CD4-positive, CD25-positive, alpha-beta regulatory T cell (primary cell): ENCODE measurements around the gene IQSEC1. TPM values are rescaled to one million over a fixed set of nuclear protein-coding genes. Genes with fewer than 3 reads are reported as not detected.
A peak's percentile ranks its signal among the peaks of the same experiment; 100 is the strongest.

Experiments used
- ATAC-seq, 2 donors: fragments of 150-1000 bp; cut with Tn5 transposase; one replicate each; pipeline ENCODE4 v1.10.0; 2021; ENCODE audit warnings: low read depth in 2 of 2, moderate number of reproducible peaks in 2 of 2, moderate library complexity in 1 of 2
- DNase-seq, 3 donors: peaks; one replicate each; pipeline versions ENCODE4 v3.0.0 to v3.0.0-alpha.2; 2012 to 2022; ENCODE audit warnings: mixed read lengths in 1 of 3
- H3K27ac ChIP-seq: one replicate; pipeline ENCODE4 v1.7.0; 2013; ENCODE audit warnings: mild to moderate bottlenecking, low read length; ENCODE audit not compliant: insufficient read depth, poor library complexity, severe bottlenecking
- H3K27me3 ChIP-seq: one replicate; pipeline ENCODE4 v1.7.0; 2013; ENCODE audit warnings: low read length; ENCODE audit not compliant: control insufficient read depth, insufficient read depth
- H3K36me3 ChIP-seq: one replicate; pipeline ENCODE4 v1.7.0; 2013; ENCODE audit warnings: mild to moderate bottlenecking, low read length, moderate library complexity; ENCODE audit not compliant: control insufficient read depth, insufficient read depth
- H3K4me1 ChIP-seq: 2 replicates; pipeline ENCODE4 v1.7.0; 2013; ENCODE audit warnings: mild to moderate bottlenecking, low read length; ENCODE audit not compliant: insufficient read depth, control insufficient read depth, poor library complexity, severe bottlenecking
- H3K4me3 ChIP-seq: one replicate; pipeline ENCODE4 v1.7.0; 2013; ENCODE audit warnings: low read depth, mild to moderate bottlenecking, low read length, moderate library complexity
- H3K9me3 ChIP-seq, 2 experiments: 1 replicate in 1 of 2; 2 replicates in 1 of 2; pipeline ENCODE4 v1.7.0; 2013; ENCODE audit warnings: low read length in 2 of 2, mild to moderate bottlenecking in 1 of 2, moderate library complexity in 1 of 2; ENCODE audit not compliant: control insufficient read depth in 2 of 2
- H3K27ac Mint-ChIP-seq, 3 donors: one replicate each; pipeline ENCODE4 v1.8.0; 2020 to 2022; ENCODE audit warnings: mild to moderate bottlenecking in 3 of 3, mixed read lengths in 3 of 3, moderate library complexity in 2 of 3
- H3K27me3 Mint-ChIP-seq: one replicate; pipeline ENCODE4 v1.8.0; 2022; ENCODE audit warnings: mild to moderate bottlenecking, mixed read lengths
- H3K36me3 Mint-ChIP-seq: one replicate; pipeline ENCODE4 v1.8.0; 2020; ENCODE audit warnings: mixed read lengths
- H3K4me1 Mint-ChIP-seq, 4 donors: one replicate each; pipeline ENCODE4 v1.8.0; 2020 to 2022; ENCODE audit warnings: mixed read lengths in 4 of 4, mild to moderate bottlenecking in 1 of 4
- H3K4me3 Mint-ChIP-seq, 4 donors: one replicate each; pipeline ENCODE4 v1.8.0; 2020 to 2022; ENCODE audit warnings: mild to moderate bottlenecking in 4 of 4, mixed read lengths in 4 of 4, moderate library complexity in 3 of 4
- H3K9me3 Mint-ChIP-seq, 7 donors: one replicate each; pipeline ENCODE4 v1.8.0; 2020 to 2022; ENCODE audit warnings: mixed read lengths in 7 of 7, mild to moderate bottlenecking in 3 of 7, moderate library complexity in 2 of 7
- polyA plus RNA-seq, 4 donors: library from polyadenylated mRNA; unstranded; fragments of 300-500 nt; fragmentation: Illumina TruSeq; gene quantifications; one replicate each; pipeline ENCODE4 v1.2.3, GENCODE V29; 2021
- total RNA-seq: library from RNA; stranded (reverse); gene quantifications from one replicate; pipeline ENCODE4 v1.2.3, GENCODE V29; 2022

Gene IQSEC1
- total and polyA plus RNA-seq, 5 donors from 2014 or later: 17.7 to 131 (median 21.1) TPM

DNA sequence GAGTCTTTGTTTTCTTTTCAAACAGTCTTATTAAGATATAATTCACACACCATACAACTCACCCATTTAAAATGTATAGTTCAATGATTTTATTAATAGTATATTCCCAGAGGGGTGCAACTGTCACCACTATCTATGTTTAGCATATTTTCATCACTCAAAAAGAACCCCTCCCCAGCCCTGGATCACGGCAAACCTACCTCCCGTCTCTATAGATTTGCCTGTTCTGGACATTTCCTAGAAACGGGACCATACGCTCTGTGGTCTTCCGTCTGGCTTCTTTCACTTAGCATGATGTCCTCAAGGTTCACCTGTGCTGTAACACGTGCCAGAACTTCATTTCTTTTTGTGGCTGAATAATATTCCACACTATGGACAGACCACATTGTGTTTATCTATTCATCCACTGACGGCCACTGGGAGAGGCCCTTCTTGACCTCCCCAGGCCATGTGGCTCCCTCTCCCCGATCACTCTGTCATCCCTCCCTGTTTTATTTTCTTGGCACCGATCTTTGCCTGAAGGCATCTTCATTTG lies 56.4 kb downstream of the IQSEC1 start:
- no peak for DNase-seq
- H3K36me3 ChIP-seq: no peaks in the 10 kb centered on the region
- no peaks in the 10 kb centered on the region for H3K27me3 ChIP-seq
- H3K4me3 ChIP-seq: peak overlapping the region; percentile 90
- peaks cover 18 to 47% (median 30%) of the 10 kb centered on the region in 4 donors for H3K4me1 Mint-ChIP-seq
- H3K4me1 ChIP-seq: peaks cover 56% of the 10 kb centered on the region
- H3K36me3 Mint-ChIP-seq: peaks cover 10% of the 10 kb centered on the region
- H3K27ac Mint-ChIP-seq: peak overlapping the region; percentile 97 to 100 (median 100)
- peak overlapping the region; percentile 88 to 98 (median 94) for H3K4me3 Mint-ChIP-seq
- no peaks in the 10 kb centered on the region for H3K27me3 Mint-ChIP-seq
- no peaks in the 10 kb centered on the region for H3K9me3 ChIP-seq
- H3K27ac ChIP-seq: peak overlapping the region; percentile 96
- no peak for ATAC-seq
- no peaks in the 10 kb centered on the region for H3K9me3 Mint-ChIP-seq

DNA sequence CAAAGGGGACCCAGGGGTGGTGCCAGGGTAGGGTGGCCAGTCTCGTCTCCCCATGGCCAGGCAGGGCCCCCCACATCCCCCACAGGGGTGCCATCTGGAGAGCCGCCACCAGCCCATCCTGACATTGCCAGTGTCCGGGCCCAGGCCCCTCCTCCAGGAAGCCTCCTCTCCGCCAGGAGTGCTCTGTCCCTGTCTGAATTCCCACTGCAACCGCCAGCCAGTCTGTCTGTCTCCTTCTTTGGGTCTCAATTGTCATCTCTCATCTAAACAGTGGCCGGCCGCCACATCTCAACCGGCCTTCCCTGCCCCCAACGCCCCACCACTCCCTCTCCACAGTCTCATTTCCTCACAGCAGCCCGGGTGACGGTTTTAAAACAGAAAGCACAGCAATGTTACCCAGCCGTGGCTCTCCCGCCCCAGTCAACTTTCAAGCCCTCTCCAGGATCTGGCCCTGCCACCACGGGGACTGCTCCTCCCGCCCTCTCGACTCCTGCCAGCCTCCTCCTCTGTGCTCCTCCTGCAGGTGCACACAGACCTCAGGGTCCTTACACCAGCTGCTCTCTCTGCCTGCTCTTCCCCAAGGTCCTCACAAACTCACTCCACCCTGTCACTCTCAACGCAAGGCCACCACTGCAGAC lies 57.0 kb downstream of the IQSEC1 start:
- no peaks in the 10 kb centered on the region for H3K9me3 ChIP-seq
- DNase-seq (peak in 2 of 3 donors; percentile 56 to 88), ATAC-seq (peak; percentile 30 to 33)
- H3K27ac ChIP-seq: peak overlapping the region; percentile 96
- no peaks in the 10 kb centered on the region for H3K27me3 Mint-ChIP-seq
- H3K27me3 ChIP-seq: no peaks in the 10 kb centered on the region
- peak overlapping the region; percentile 90 for H3K4me3 ChIP-seq
- H3K9me3 Mint-ChIP-seq: no peaks in the 10 kb centered on the region
- no peaks in the 10 kb centered on the region for H3K36me3 ChIP-seq
- peaks cover 10% of the 10 kb centered on the region for H3K36me3 Mint-ChIP-seq
- H3K4me1 Mint-ChIP-seq: peaks cover 24 to 53% (median 36%) of the 10 kb centered on the region in 4 donors
- H3K4me3 Mint-ChIP-seq: peak overlapping the region; percentile 88 to 98 (median 94)
- H3K27ac Mint-ChIP-seq: peak overlapping the region; percentile 97 to 100 (median 100)
- H3K4me1 ChIP-seq: peaks cover 61% of the 10 kb centered on the region

DNA sequence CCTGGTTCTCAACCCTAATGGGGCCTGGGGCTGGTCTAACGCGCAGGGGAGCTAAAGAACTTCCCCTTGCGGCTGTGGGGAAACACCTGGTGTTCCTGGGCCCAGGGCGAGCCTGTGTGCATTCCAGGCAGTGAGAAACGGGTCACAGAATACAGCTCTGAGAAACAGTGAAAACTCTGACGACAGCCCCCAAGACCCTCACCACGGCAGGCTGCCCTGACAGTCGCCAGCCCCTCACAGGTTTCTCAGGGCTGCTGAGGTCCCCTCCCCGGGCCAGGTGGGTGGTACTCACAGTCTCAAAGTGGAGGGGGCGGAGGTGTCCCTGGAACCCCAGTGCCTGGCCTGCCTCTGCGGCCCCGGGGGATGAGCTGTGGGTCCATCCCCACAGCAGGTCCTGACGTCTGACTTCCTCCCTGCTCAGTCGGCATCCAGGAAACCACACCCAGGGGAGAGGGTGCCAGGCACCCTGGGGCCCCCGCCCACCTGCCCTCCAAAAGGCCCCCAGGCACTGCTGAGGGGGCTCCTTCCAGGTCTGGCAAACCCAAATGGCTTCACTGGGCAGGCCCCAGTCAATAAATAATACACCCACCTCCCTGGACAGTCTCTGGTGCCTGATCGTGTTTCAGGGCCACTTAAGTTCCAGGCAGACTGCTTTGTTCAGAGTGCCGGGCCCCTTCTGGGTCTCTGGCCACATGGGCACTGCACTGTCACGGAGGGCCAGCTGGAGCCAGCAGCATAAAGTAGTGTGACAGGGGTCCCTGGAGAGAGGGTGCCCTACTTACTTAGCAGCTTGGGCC lies 57.7 kb downstream of the IQSEC1 start:
- peak overlapping the region; percentile 90 for H3K4me3 ChIP-seq
- no peaks in the 10 kb centered on the region for H3K27me3 ChIP-seq
- H3K4me3 Mint-ChIP-seq: peak overlapping the region; percentile 88 to 98 (median 94)
- H3K36me3 Mint-ChIP-seq: peaks cover 10% of the 10 kb centered on the region
- peaks cover 69% of the 10 kb centered on the region for H3K4me1 ChIP-seq
- H3K4me1 Mint-ChIP-seq: peaks cover 24 to 60% (median 42%) of the 10 kb centered on the region in 4 donors
- no peaks in the 10 kb centered on the region for H3K36me3 ChIP-seq
- no peaks in the 10 kb centered on the region for H3K27me3 Mint-ChIP-seq
- H3K27ac Mint-ChIP-seq: peak overlapping the region; percentile 97 to 100 (median 100)
- DNase-seq: peak; percentile 39 to 86 (median 73)
- no peaks in the 10 kb centered on the region for H3K9me3 ChIP-seq
- H3K9me3 Mint-ChIP-seq: no peaks in the 10 kb centered on the region
- peak; percentile 38 to 39 for ATAC-seq
- H3K27ac ChIP-seq: peak overlapping the region; percentile 96

GRCh38 chr3:13014755-13015285 lies 58.4 kb downstream of the IQSEC1 start:
- Mint-ChIP-seq H3K27ac (peak overlapping the region; percentile 97 to 100 (median 100)), H3K9me3 (no peaks in the 10 kb centered on the region), H3K4me1 (peaks cover 24 to 63% (median 48%) of the 10 kb centered on the region in 4 donors), H3K4me3 (peak overlapping the region; percentile 88 to 98 (median 94)), H3K36me3 (peaks cover 10% of the 10 kb centered on the region), H3K27me3 (no peaks in the 10 kb centered on the region)
- Histone ChIP-seq H3K4me3 (peak overlapping the region; percentile 90), H3K27me3 (no peaks in the 10 kb centered on the region), H3K36me3 (no peaks in the 10 kb centered on the region), H3K27ac (peak overlapping the region; percentile 96), H3K9me3 (no peaks in the 10 kb centered on the region), H3K4me1 (peaks cover 75% of the 10 kb centered on the region)
- ATAC-seq: no peak
- DNase-seq: no peak

- H3K4me3 ChIP-seq: peak overlapping the region; percentile 90
- DNase-seq: peak in 2 of 3 donors; percentile 42 to 65
- no peaks in the 10 kb centered on the region for H3K27me3 ChIP-seq
- H3K9me3 Mint-ChIP-seq: no peaks in the 10 kb centered on the region
- no peaks in the 10 kb centered on the region for H3K36me3 ChIP-seq
- peaks cover 30 to 70% (median 55%) of the 10 kb centered on the region in 4 donors for H3K4me1 Mint-ChIP-seq
- H3K27ac Mint-ChIP-seq: peak overlapping the region; percentile 97 to 100 (median 100)
- H3K27ac ChIP-seq: peak overlapping the region; percentile 96
- no peaks in the 10 kb centered on the region for H3K9me3 ChIP-seq
- H3K4me1 ChIP-seq: peaks cover 82% of the 10 kb centered on the region
- peak overlapping the region; percentile 88 to 98 (median 94) for H3K4me3 Mint-ChIP-seq
- H3K36me3 Mint-ChIP-seq: peaks cover 10% of the 10 kb centered on the region
- no peaks in the 10 kb centered on the region for H3K27me3 Mint-ChIP-seq
- no peak for ATAC-seq
These were observed 59.1 kb downstream of the IQSEC1 start for GRCh38 chr3:13013994-13014754.

DNA sequence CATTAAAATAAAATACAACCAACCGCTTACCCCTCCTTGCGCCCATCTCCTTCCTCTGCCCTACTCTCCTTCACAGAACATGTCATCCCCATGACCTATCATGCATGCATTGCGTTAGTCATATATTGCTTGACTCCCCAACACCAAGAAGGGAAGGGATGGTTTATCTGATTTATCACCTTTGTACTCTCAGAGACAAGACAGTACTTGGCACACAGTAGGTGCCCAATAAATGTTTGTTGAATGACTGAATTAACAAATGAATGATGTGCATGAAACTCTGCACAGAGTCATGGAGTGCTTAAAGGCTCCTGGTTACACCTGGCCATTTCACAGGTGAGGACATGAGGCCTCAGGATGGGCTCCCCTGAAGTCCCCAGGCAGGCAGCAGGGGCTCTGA lies 59.7 kb downstream of the IQSEC1 start:
- H3K27me3 ChIP-seq: no peaks in the 10 kb centered on the region
- Mint-ChIP-seq H3K27ac (peak overlapping the region; percentile 97 to 100 (median 100)), H3K36me3 (peaks cover 13% of the 10 kb centered on the region), H3K4me1 (peaks cover 30 to 76% (median 61%) of the 10 kb centered on the region in 4 donors), H3K4me3 (peak overlapping the region; percentile 88 to 98 (median 94)), H3K9me3 (no peaks in the 10 kb centered on the region), H3K27me3 (no peaks in the 10 kb centered on the region)
- H3K4me3 ChIP-seq: peak overlapping the region; percentile 90
- DNase-seq (peak in 1 of 3 donors; percentile 20), ATAC-seq (no peak)
- H3K4me1 ChIP-seq: peaks cover 88% of the 10 kb centered on the region
- no peaks in the 10 kb centered on the region for H3K9me3 ChIP-seq
- H3K36me3 ChIP-seq: peaks cover under 1% of the 10 kb centered on the region
- peak overlapping the region; percentile 96 for H3K27ac ChIP-seq

- Histone ChIP-seq H3K4me1 (peaks cover 92% of the 10 kb centered on the region), H3K4me3 (peak overlapping the region; percentile 90), H3K27ac (peak overlapping the region; percentile 96), H3K9me3 (no peaks in the 10 kb centered on the region), H3K36me3 (peaks cover 4% of the 10 kb centered on the region), H3K27me3 (no peaks in the 10 kb centered on the region)
- H3K27ac Mint-ChIP-seq: peak overlapping the region; percentile 97 to 100 (median 100)
- H3K4me3 Mint-ChIP-seq: peak overlapping the region; percentile 88 to 98 (median 94)
- DNase-seq (no peak), ATAC-seq (no peak)
- H3K36me3 Mint-ChIP-seq: peaks cover 17% of the 10 kb centered on the region
- no peaks in the 10 kb centered on the region for H3K27me3 Mint-ChIP-seq
- peaks cover 30 to 80% (median 64%) of the 10 kb centered on the region in 4 donors for H3K4me1 Mint-ChIP-seq
- H3K9me3 Mint-ChIP-seq: peaks cover 0 to 2% (median 0%) of the 10 kb centered on the region in 7 donors
These were observed 60.1 kb downstream of the IQSEC1 start for GRCh38 chr3:13013151-13013561.
